Loucy (cell line): ENCODE measurements around the gene MPHOSPH9.

Source experiments
- CTCF ChIP-seq: fragments of 200-600 bp; sonication (generic); conservative IDR thresholded peaks from 2 replicates; pipeline ENCODE4 v1.5.1; 2014; ENCODE audit warnings: mild to moderate bottlenecking, antibody characterized with exemption, low read length
- EZH2phosphoT487 ChIP-seq: fragments of 200-600 bp; IDR thresholded peaks from 2 replicates; pipeline ENCODE4 v1.6.1; 2018; ENCODE audit warnings: antibody characterized with exemption, mild to moderate bottlenecking, moderate library complexity, borderline replicate concordance

GRCh38 chr12:123120452-123121166 lies 112.3 kb downstream of the MPHOSPH9 start:
- TF ChIP-seq CTCF (no peak), EZH2phosphoT487 (no peak)
